ENCODE data around the gene RTL5. TPM values are rescaled to one million over a fixed set of nuclear protein-coding genes. Genes with fewer than 3 reads are reported as not detected.

The RTL5 gene
- total RNA-seq, 1 experiment from 2014 or later: 2.5 TPM

DNA sequence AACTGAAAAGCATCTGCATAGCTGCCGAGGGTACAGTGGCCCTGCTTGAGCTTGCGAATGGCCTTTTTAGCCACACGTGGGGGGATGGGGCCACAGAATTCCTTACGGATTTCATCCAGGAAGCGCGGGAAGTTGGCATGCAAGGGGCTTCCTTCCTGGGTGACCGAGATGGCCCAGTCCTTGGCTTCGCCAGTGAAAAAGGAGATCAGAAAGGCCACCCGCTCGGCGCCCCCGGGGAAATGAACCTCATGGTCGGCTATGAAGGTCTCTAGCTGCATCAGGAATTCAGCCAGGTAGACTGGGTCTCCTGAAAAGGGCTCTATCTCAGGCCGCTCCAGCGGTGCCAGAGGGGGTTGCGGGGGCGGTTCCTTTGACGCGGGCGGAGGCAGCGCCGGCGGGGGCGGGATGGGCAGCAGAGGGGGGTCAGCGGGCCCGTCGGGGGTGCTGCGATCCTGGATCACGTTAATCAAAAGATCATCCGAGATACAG, 909 bp downstream of the RTL5 start:
- H3K79me2 ChIP-seq (ENCODE audit: insufficient read depth, low read length): no peaks in the 10 kb centered on the region
- ChIA-PET RAD21 (ENCODE audit: low non-redundant PET in 1 of 2, low total read pairs in 2 of 2, uncharacterized antibody in 2 of 2, unreplicated experiment in 2 of 2) (no interaction called here), CTCF (no interaction called here), POLR2A (no interaction called here)
- no peaks in the 10 kb centered on the region for H3K9me3 ChIP-seq (ENCODE audit: control insufficient read depth in 1 of 2, insufficient read depth in 1 of 2, low read depth in 1 of 2, low read length in 2 of 2)
- H3K4me2 ChIP-seq (ENCODE audit: low read length): peak overlapping the region; percentile 77; the same call in 1 of the 2 replicates
- DNase-seq (ENCODE audit: low read depth, low spot score) (no peak), ATAC-seq (no peak)
- no peak overlapping the region for H2AFZ ChIP-seq (ENCODE audit: low read depth, low read length, poor library complexity, severe bottlenecking)
- H4K20me1 ChIP-seq (ENCODE audit: insufficient read depth): no peaks in the 10 kb centered on the region
- no peak overlapping the region for H3K9ac ChIP-seq (ENCODE audit: low read length)
- H3K4me3 ChIP-seq (replicated peaks in 1 of 2; ENCODE audit: low read depth in 1 of 2, low read length in 2 of 2): no peak overlapping the region; a peak in 1 of 4 replicates
- TF ChIP-seq JUND (IDR thresholded peaks at IDR 0.05) (no peak), EZH2 (IDR thresholded peaks at IDR 0.05) (no peak), EZH2phosphoT487 (IDR thresholded peaks at IDR 0.05; ENCODE audit: borderline replicate concordance) (no peak), POLR2AphosphoS5 (IDR thresholded peaks at IDR 0.05; ENCODE audit: low read depth, low read length) (no peak), CBX3 (IDR thresholded peaks at IDR 0.05; ENCODE audit: low read depth) (no peak), EGR1 (IDR thresholded peaks at IDR 0.05; ENCODE audit: low read depth) (no peak), SIN3A (IDR thresholded peaks at IDR 0.05; ENCODE audit: low read depth) (no peak), SP1 (IDR thresholded peaks at IDR 0.05; ENCODE audit: low read depth) (no peak), TCF7L2 (IDR thresholded peaks at IDR 0.05; ENCODE audit: borderline replicate concordance, extremely low read depth, insufficient read depth, insufficient read length) (no peak)
- TF ChIP-seq, protein P1, sequence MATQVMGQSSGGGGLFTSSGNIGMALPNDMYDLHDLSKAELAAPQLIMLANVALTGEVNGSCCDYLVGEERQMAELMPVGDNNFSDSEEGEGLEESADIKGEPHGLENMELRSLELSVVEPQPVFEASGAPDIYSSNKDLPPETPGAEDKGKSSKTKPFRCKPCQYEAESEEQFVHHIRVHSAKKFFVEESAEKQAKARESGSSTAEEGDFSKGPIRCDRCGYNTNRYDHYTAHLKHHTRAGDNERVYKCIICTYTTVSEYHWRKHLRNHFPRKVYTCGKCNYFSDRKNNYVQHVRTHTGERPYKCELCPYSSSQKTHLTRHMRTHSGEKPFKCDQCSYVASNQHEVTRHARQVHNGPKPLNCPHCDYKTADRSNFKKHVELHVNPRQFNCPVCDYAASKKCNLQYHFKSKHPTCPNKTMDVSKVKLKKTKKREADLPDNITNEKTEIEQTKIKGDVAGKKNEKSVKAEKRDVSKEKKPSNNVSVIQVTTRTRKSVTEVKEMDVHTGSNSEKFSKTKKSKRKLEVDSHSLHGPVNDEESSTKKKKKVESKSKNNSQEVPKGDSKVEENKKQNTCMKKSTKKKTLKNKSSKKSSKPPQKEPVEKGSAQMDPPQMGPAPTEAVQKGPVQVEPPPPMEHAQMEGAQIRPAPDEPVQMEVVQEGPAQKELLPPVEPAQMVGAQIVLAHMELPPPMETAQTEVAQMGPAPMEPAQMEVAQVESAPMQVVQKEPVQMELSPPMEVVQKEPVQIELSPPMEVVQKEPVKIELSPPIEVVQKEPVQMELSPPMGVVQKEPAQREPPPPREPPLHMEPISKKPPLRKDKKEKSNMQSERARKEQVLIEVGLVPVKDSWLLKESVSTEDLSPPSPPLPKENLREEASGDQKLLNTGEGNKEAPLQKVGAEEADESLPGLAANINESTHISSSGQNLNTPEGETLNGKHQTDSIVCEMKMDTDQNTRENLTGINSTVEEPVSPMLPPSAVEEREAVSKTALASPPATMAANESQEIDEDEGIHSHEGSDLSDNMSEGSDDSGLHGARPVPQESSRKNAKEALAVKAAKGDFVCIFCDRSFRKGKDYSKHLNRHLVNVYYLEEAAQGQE (IDR thresholded peaks at IDR 0.05; ENCODE audit: low read depth): no peak
- peaks cover 4 to 18% of the 10 kb centered on the region in 2 experiments; a peak in 3 of 4 replicates for H3K4me1 ChIP-seq (ENCODE audit: control insufficient read depth in 1 of 2, insufficient read depth in 2 of 2, low read length in 2 of 2)
- no TSS peak for BruUV-seq (replicated peaks)
- no peaks in the 10 kb centered on the region for H3K9me2 ChIP-seq (ENCODE audit: insufficient read depth)
- intact Hi-C loops (cut with micrococcal nuclease): no loop called here
- no peaks in the 10 kb centered on the region for H3K36me3 ChIP-seq (ENCODE audit: control insufficient read depth in 1 of 2, insufficient read depth in 2 of 2, low read length in 2 of 2)
- H3K27ac ChIP-seq (ENCODE audit: low read depth, low read length): no peak overlapping the region
- H3K27me3 ChIP-seq (ENCODE audit: insufficient read depth, low read length): no peaks in the 10 kb centered on the region

Data from HCT116 (cell line).